ENCODE data around the gene PRDM16.

Gene PRDM16

DNA sequence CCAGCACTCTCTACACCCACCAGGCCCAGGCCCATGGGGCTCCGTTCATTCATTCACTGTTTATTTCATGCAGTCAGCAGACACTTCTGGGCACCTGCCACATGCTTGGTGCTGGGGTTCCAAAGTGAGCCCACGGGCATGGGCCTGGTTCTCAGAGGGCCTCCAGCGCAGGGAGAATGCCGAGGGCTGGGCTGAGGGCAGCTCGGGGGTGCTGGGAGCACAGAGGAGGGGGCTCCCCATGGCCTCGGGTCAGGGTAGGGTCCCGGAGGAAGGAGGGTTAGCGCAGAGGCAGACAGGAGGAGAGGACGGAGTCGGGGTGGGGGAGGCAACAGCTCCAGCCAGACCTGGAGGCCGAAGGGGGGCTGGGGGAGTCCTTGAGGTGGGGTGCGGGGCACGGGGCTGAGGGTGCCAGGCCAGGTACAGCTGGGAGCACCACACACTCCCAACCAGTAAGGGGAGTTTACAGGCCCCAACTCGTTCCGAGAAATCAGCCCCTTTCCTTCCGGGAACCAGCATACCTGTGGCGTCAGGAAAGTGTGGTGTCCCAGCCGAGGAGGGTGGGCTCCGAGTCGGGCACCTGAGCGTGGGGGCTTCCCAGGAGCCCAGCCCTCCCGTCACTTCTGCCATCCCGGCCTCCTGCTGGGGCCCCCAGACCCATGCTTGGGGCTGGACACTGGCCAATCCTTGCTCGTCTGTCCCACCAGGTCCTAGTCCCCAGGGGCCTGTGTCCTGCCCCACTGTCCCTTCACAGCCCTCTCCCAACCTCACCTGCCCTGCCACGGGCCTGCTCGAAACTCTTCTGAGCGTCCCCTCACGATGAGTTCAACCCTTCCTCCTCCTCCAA lies 396.3 kb downstream of the PRDM16 start:
- no peak for TF ChIP-seq ZNF274 (IDR thresholded peaks at IDR 0.05; ENCODE audit: low read depth, low read length)
- TF ChIP-seq YY1 (IDR thresholded peaks at IDR 0.05; ENCODE audit: insufficient read depth, insufficient read length), result no peak
- no peak for TF ChIP-seq SUZ12 (IDR thresholded peaks at IDR 0.05; ENCODE audit: extremely low read depth, insufficient read depth, insufficient read length)
- Histone ChIP-seq H3K27me3 (ENCODE audit: insufficient read depth, insufficient read length) (no peaks in the 10 kb centered on the region), H3K4me3 (ENCODE audit: insufficient read length, low read depth) (no peak overlapping the region), H3K36me3 (ENCODE audit: insufficient read depth, insufficient read length, low read length) (peaks cover 4% of the 10 kb centered on the region), H3K9ac (ENCODE audit: insufficient read length, low read depth) (no peak overlapping the region), H3K9me3 (ENCODE audit: insufficient read depth, low read length) (no peaks in the 10 kb centered on the region), H3K4me1 (ENCODE audit: insufficient read depth, insufficient read length) (peaks cover 16% of the 10 kb centered on the region)
- DNase-seq (ENCODE audit: low read depth, low spot score), result no peak

DNA sequence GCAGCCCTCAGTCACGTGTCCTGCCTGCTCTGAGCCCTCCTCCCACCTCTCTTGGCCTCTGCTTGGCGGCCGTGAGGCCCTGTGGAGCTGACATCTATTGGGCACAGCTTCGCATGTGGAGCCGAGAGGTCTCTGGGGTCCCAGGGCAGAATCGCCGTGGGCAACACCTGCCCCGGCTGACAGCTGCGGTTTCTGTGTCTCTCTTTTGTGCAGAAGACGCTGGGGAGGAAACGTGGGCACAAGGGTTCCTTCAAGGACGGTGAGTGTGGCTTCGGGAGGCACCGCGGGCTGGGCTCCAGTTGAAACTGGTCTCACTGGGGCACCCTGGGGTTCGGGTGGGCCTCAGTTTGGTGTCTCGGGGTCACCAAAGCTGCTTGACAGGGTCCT lies 396.9 kb downstream of the PRDM16 start:
- H3K9me3 ChIP-seq (ENCODE audit: insufficient read depth, low read length), result no peaks in the 10 kb centered on the region
- H3K4me1 ChIP-seq (ENCODE audit: insufficient read depth, insufficient read length), result peaks cover 17% of the 10 kb centered on the region
- H3K4me3 ChIP-seq (ENCODE audit: insufficient read length, low read depth), result no peak overlapping the region
- no peak for TF ChIP-seq ZNF274 (IDR thresholded peaks at IDR 0.05; ENCODE audit: low read depth, low read length)
- no peak for TF ChIP-seq YY1 (IDR thresholded peaks at IDR 0.05; ENCODE audit: insufficient read depth, insufficient read length)
- no peak for TF ChIP-seq SUZ12 (IDR thresholded peaks at IDR 0.05; ENCODE audit: extremely low read depth, insufficient read depth, insufficient read length)
- DNase-seq (ENCODE audit: low read depth, low spot score), result no peak
- H3K9ac ChIP-seq (ENCODE audit: insufficient read length, low read depth), result no peak overlapping the region
- H3K36me3 ChIP-seq (ENCODE audit: insufficient read depth, insufficient read length, low read length), result peaks cover 4% of the 10 kb centered on the region
- no peaks in the 10 kb centered on the region for H3K27me3 ChIP-seq (ENCODE audit: insufficient read depth, insufficient read length)

DNA sequence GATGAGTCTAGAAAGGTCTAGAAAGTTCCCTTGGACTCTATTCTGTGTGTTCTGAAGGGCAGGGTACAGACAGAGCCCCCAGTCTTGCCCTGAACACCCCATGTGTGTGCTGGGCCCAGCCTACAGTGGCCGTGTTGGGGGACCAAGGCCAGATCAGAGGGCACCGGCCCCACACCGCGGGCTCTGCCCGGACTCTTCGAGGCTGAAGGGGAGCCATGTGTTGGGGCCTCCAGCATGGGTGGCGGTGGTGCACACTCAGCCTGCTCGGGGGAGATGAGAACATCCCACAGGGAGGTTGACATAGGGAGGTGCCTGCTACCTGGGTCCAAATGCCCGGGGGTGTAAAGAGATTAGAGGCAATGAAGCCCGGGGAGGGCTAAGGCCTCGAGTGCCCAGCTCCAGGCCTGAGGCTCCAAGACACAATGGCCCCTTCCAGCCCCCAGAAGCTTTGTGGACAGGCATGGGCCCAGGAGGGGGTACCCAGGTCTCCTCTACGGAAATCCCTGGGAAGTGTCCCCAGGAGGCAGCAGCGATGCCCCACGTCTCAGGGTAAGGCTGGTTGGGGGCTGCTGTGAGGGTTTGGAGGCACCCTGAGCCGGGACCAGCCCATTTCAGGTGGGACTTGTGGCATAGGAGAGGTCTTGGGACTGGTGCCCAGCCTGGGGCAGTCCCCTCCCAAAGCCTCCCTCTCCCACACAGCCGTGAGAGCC lies 397.5 kb downstream of the PRDM16 start:
- peaks cover 19% of the 10 kb centered on the region for H3K4me1 ChIP-seq (ENCODE audit: insufficient read depth, insufficient read length)
- H3K36me3 ChIP-seq (ENCODE audit: insufficient read depth, insufficient read length, low read length), result peaks cover 4% of the 10 kb centered on the region
- no peak overlapping the region for H3K4me3 ChIP-seq (ENCODE audit: insufficient read length, low read depth)
- H3K27me3 ChIP-seq (ENCODE audit: insufficient read depth, insufficient read length), result no peaks in the 10 kb centered on the region
- TF ChIP-seq YY1 (IDR thresholded peaks at IDR 0.05; ENCODE audit: insufficient read depth, insufficient read length) (no peak), ZNF274 (IDR thresholded peaks at IDR 0.05; ENCODE audit: low read depth, low read length) (no peak), SUZ12 (IDR thresholded peaks at IDR 0.05; ENCODE audit: extremely low read depth, insufficient read depth, insufficient read length) (no peak)
- DNase-seq (ENCODE audit: low read depth, low spot score), result no peak
- no peak overlapping the region for H3K9ac ChIP-seq (ENCODE audit: insufficient read length, low read depth)
- H3K9me3 ChIP-seq (ENCODE audit: insufficient read depth, low read length), result no peaks in the 10 kb centered on the region

DNA sequence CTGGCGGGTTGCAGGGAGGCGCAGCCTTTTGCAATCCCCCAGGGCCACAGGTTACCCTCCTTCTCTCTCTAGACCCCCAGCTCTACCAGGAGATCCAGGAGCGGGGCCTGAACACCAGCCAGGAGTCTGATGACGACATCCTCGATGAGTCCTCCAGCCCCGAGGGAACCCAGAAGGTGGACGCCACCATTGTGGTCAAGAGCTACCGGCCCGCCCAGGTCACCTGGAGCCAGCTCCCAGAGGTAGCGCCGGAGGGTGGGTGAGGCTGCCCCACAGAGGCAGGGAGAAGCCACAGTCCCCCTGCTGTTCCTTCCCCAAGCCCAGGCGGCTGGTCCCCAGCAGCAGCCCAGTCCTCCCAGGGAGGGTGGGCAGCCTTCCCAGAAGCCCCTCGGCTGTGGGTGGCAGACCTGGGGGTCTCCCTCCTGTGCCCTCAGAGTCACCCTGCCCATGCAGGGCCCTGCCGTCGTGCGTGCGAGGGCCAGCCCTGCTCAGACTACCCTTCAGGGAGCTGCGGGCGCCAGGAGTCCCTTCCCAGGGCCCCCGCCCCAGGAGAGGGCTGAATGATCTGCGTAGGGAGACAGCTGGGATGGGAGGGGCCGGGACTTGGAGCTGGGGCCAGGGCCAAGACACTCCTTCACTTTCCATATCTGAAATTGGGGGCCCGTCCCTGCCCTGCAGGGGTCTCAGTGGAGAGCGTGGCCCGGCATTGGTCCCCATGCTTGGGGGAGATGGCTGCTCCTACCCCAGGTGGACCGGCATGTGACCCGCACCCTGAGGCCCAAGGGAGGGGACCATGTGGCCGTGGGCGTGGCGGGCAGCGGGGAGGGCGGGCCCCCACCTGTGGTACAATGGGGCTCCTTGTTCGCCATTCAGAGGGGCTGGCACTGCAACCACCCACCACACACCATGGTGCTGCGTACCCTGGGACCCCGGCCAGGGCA lies 398.4 kb downstream of the PRDM16 start:
- Histone ChIP-seq H3K9me3 (ENCODE audit: insufficient read depth, low read length) (no peaks in the 10 kb centered on the region), H3K4me1 (ENCODE audit: insufficient read depth, insufficient read length) (peaks cover 23% of the 10 kb centered on the region), H3K9ac (ENCODE audit: insufficient read length, low read depth) (no peak overlapping the region), H3K36me3 (ENCODE audit: insufficient read depth, insufficient read length, low read length) (peaks cover 4% of the 10 kb centered on the region), H3K4me3 (ENCODE audit: insufficient read length, low read depth) (no peak overlapping the region), H3K27me3 (ENCODE audit: insufficient read depth, insufficient read length) (no peaks in the 10 kb centered on the region)
- no peak for DNase-seq (ENCODE audit: low read depth, low spot score)
- TF ChIP-seq YY1 (IDR thresholded peaks at IDR 0.05; ENCODE audit: insufficient read depth, insufficient read length), result no peak
- no peak for TF ChIP-seq ZNF274 (IDR thresholded peaks at IDR 0.05; ENCODE audit: low read depth, low read length)
- TF ChIP-seq SUZ12 (IDR thresholded peaks at IDR 0.05; ENCODE audit: extremely low read depth, insufficient read depth, insufficient read length), result no peak

DNA sequence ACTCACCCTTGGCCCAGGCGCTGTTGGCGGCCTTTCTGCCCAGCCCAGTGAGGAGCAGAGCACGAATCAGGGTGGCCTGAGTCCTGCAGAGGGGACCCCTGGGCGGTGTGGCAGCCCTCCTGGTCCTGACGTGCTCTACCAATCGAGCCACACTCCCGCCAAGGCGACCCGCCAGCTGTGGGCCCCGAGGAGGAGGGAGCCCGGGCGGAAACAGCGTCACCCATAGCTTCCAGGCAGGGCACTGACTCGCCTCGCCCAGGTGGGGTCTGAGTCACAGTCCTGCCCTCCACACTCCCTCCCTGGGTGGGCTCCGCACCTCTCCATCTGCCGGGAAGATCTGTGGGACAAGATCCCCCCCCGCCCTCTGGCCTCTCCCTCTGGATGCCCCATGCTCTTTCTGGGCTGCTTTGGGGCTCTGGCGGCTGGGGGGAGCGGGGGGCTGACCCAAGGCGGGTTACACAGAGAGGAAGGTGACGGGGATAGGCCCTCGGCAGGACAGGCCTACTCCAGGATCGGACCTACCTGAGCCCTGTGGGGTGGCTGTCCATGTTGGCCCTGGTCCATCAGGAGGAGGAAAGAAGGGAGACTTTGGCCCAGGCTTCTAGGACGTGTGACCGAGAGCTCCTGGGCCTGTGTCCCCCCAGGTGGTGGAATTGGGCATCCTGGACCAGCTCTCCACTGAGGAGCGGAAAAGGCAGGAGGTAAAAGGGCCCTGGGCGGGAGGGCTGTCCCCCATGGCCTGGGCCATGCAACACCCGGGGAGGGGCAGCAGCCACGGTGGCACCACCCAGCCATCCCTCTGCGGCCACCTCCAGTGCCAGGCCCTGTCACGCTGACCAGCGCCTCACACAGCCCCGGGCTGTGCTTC lies 399.5 kb downstream of the PRDM16 start:
- H3K9me3 ChIP-seq (ENCODE audit: insufficient read depth, low read length), result no peaks in the 10 kb centered on the region
- no peak for DNase-seq (ENCODE audit: low read depth, low spot score)
- no peak for TF ChIP-seq SUZ12 (IDR thresholded peaks at IDR 0.05; ENCODE audit: extremely low read depth, insufficient read depth, insufficient read length)
- no peak for TF ChIP-seq YY1 (IDR thresholded peaks at IDR 0.05; ENCODE audit: insufficient read depth, insufficient read length)
- TF ChIP-seq ZNF274 (IDR thresholded peaks at IDR 0.05; ENCODE audit: low read depth, low read length), result no peak
- no peak overlapping the region for H3K4me3 ChIP-seq (ENCODE audit: insufficient read length, low read depth)
- H3K27me3 ChIP-seq (ENCODE audit: insufficient read depth, insufficient read length), result no peaks in the 10 kb centered on the region
- H3K9ac ChIP-seq (ENCODE audit: insufficient read length, low read depth), result no peak overlapping the region
- H3K4me1 ChIP-seq (ENCODE audit: insufficient read depth, insufficient read length), result peaks cover 23% of the 10 kb centered on the region
- peaks cover 10% of the 10 kb centered on the region for H3K36me3 ChIP-seq (ENCODE audit: insufficient read depth, insufficient read length, low read length)

DNA sequence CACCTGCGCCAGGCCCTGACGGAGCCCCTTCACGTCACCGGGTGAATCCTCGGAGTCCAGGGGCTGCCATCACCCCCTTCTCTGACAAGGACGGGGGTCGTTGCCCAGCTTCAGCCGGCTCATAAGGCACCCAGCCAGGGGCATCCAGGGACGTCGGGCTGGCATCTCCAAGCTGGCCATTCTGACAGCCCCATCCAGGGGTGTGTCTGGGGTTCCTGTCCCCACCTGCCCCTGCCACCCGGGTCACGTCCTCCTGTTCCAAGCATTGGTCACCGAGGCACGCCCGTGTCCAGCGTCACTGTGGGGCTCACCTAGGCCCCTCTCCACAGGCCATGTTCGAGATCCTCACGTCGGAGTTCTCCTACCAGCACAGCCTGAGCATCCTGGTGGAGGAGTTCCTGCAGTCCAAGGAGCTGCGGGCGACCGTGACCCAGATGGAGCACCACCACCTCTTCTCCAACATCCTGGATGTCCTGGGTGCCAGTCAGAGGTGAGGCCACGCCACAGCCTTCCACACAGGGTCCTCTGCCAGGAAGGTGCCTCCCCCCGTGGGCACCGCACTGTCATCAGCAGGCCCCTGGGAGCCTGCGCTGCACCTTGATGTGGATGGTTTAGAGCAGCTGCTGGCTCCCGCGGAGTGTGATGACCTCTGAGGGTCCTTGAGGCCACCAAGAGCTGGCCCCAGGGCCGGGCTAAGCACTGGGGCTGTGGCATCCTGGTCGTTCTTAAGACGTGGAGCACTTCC lies 400.3 kb downstream of the PRDM16 start:
- Histone ChIP-seq H3K9ac (ENCODE audit: insufficient read length, low read depth) (no peak overlapping the region), H3K4me3 (ENCODE audit: insufficient read length, low read depth) (no peak overlapping the region), H3K36me3 (ENCODE audit: insufficient read depth, insufficient read length, low read length) (peaks cover 12% of the 10 kb centered on the region), H3K27me3 (ENCODE audit: insufficient read depth, insufficient read length) (no peaks in the 10 kb centered on the region), H3K4me1 (ENCODE audit: insufficient read depth, insufficient read length) (peaks cover 23% of the 10 kb centered on the region), H3K9me3 (ENCODE audit: insufficient read depth, low read length) (no peaks in the 10 kb centered on the region)
- TF ChIP-seq SUZ12 (IDR thresholded peaks at IDR 0.05; ENCODE audit: extremely low read depth, insufficient read depth, insufficient read length) (no peak), YY1 (IDR thresholded peaks at IDR 0.05; ENCODE audit: insufficient read depth, insufficient read length) (no peak), ZNF274 (IDR thresholded peaks at IDR 0.05; ENCODE audit: low read depth, low read length) (no peak)
- no peak for DNase-seq (ENCODE audit: low read depth, low spot score)
